Mesenteric fat pad (tissue), 1 donor: ENCODE measurements around the gene CDC42EP3. TPM values are rescaled to one million over a fixed set of nuclear protein-coding genes. Genes with fewer than 3 reads are reported as not detected.

Experiments used
- DNase-seq: peaks from one replicate; pipeline ENCODE4 v3.0.0-alpha.2; 2020; ENCODE audit warnings: low spot score
- total RNA-seq: library from RNA; stranded (reverse); fragmentation: NEBNext Ultra II Directional; extraction: Animal tissue kit (Norgen Biotek cat#: 25700); gene quantifications from one replicate; pipeline ENCODE4 v1.2.1, GENCODE V29; 2021
- donor health status: DM: yes; HTN: yes; CAD: no.

Gene CDC42EP3
- total RNA-seq, 1 donor from 2014 or later: 47.6 TPM

DNA sequence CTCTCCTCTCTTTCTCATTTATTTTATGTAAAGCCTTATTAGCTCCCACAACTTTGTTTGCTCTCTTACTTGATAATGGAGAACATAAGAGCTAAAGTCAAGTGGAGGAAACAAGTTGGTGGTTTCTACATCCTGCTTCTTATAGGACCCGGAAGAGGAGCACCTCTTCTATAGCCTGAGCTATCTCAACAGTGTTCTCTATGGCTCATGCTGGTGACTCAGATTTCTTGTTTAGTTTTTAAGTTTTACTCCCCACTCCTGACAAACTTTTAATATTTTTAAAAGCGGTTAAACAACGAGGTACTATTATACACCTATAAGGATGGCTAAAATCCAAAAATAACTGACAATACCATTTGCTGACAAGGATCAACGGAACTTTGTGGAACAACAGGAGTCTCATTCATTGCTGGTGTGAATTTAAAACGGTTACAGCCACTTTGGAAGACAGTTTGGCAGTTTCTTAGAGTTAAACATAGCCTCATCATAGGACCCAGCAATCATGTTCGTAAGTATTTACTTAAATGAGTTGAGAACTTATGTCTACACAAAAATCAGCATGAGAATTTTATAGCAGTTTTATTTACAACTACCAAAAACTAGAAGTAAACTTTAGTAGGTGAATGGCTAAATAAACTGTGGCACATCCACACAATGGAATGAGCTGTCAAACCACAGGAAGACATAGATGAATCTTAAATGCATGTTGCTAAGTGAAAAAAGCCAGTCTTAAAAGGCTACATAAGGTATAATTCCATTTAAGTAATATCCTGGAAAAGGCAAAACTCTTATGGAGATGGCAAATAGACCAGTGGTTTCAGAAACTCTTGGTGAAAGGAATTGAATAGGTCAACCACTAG lies 12.7 kb upstream of the CDC42EP3 start:
- no peak for DNase-seq

DNA sequence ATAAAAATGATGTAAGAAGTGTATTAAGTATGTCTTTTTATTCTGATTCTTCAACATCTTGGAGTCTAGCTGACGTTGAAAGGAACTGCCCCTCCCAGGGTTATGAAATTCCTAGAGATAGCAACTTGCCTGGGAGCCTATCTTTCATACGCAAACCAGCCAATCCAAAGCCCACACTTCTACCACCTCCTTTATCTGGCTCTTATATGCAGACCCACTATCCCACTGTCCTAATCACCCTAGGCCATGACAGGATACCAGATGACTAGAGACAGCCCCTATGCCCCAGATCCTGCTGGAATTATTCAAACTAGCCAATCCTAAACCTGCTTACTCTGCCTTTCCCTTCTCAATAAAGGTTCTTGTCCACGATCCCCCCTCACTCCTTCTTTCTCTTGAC lies 11.8 kb upstream of the CDC42EP3 start:
- DNase-seq: no peak

DNA sequence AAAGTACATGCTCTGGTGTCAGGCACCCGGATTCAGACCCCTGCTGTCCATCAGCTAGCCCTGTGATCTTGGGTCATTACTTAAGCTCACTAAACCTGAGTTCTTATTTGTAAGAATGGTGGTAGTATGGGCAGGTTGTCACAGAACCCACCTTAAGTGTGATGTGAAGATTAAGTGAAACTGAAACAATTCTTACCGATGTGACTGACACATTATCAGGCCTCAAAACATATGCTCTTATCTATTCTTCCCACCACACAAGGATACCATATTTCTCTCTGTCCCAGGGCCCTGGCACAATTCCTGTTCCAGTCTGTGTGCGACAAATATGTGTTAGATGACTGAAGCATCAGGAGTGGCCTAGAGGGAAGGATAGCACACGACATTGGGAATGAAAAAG lies 11.0 kb upstream of the CDC42EP3 start:
- DNase-seq: no peak

DNA sequence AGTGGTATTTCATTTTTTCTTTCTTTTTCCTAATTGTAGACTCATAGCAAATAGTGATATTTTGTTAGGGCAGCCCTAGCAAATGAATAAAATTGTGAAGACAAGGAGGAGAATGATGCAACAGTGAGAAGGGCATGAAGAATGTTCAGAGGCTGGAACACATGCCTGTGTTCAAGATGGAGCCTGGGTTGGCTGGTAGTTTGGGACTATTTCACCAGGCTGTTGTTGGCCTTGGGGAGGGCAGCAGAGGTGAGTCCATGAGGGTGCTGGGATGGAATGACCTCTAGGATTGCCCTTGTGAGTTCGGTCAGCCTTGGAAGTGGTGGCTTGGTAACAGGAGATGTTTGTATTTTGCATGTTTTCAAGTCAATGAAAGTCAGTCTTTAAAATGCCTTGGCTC lies 10.1 kb upstream of the CDC42EP3 start:
- DNase-seq: no peak

DNA sequence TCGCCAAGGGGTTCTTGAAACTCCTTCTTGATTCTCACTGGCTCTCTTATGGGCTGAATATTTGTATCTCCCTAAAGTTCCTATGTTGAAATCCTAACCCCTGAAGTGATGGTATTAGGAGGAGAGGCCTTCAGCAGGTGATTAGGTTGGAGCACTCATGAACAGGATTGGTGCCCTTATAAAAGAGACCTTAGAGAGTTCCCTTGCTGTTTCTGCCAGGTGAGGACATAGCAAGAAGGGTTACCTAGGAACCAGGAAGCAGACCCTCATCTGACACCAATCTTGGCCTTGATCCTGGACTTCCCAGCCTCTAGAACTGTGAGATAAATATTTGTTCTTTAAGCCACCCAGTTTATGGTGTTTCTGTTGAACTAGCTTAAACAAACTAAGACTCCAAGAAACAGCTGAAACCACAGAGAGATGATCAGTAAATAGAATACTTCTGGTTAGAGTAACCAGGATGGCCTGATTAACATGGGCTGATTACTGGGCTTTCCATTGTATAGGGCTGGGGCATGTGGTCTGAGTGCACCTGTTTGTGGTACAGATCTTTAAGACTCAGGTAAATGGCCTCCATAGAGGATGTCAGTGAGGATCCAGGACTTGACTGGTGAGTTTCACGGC lies 7.7 kb upstream of the CDC42EP3 start:
- DNase-seq: no peak

DNA sequence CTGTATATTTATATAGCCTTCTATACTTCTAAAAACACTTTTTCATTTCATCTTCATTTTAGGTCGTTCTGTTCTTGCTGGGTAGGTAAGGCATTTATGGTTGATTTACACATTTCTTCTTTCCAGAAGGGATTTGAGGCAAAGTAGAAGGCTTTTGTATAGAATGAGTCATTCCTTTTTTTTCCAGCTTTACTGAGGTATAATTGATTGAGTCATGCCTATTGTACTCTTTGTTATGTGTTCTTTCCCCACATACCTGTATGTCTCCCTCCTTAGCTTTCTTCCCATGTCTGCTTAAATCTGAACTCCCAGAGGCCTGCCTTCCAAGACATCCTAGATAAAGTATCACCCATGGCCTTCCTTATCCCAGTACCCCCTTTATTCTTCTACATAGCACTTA lies 4.8 kb upstream of the CDC42EP3 start:
- no peak for DNase-seq

DNA sequence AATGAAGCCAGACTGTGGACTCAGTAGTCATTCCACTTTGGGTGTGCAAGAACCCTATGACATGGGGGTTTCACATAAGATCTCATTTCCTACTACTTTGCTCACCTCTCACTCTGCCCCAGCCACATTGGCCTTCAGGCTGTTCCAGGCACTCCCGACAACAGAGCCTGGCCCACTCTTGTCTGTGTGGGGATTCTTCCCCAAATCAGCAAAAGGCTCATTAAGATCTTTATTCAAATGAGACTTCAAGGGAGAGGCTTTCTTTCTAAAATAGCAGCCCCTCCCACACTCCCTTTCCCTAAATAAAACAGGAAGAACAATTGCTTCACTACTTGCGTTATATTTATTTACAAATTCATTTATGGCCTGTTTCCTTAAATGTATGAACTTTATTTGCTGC lies 3.5 kb upstream of the CDC42EP3 start:
- no peak for DNase-seq

DNA sequence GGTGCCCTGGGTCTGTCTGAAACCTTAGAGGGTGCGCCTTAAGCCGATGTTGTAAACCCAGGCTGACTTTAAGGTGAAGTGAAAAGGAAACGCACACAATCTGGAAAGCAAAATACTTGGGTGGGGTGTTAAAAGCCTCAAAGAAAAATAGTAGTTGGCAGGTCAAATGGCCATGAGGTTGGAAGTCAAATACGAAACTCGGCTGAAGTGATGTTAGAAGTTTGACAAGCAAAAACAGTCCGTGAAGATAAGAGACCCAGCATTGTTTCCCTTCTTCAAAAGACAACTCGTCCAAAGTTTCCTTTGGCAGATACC lies 1.4 kb upstream of the CDC42EP3 start:
- DNase-seq: no peak

DNA sequence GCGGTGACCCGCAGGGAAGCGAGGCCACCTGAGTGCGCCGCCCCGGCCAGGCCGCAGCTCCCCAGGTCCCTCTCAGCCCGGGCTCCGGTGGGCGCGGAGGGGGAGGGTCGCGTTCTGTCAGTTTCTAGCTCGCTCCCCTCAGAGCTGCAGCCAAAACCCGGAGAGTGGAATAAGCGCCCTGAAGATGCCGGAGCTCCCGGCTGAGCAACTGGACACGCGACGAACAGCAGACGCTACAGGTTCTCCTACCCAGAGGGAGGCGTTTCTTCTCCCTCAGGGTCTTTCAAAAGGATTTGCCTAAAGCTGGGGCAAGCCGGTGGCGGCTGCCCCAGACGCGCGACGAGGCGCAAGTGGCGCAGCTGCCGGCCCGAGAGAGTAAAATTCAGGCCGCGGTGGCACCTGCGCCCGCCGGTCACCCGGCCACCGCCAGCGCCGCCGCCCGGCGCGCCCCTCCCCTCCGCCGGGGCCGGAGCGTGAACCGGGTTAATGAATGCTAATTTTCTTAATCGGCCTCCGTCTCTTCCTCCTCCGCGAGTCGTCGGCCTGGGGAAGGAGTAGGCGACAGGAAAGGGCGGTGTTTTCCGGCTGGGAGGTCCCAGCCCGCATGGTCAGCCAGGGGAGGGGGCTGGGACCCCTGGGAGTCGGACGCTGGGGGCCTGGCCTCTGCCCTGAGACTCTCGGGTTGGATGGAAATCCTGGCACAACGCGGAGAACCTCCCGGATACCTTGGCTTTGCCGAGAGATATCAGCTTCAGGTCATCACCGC lies 845 bp upstream of the CDC42EP3 start:
- no peak for DNase-seq

DNA sequence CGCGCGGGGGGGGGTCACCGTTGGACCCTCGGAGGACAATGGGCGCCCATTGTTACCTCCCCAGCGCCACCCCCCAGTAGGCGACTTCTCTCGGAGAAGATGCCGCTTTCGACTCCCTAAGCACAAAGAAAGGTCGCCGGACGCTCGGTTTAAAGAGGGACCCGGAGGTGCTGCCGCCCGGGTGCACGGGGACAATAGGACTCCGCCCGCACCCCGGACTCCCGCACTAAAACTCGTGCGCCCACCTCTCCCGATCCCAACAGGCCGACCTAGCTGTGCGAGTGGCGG lies 318 bp upstream of the CDC42EP3 start:
- no peak for DNase-seq

DNA sequence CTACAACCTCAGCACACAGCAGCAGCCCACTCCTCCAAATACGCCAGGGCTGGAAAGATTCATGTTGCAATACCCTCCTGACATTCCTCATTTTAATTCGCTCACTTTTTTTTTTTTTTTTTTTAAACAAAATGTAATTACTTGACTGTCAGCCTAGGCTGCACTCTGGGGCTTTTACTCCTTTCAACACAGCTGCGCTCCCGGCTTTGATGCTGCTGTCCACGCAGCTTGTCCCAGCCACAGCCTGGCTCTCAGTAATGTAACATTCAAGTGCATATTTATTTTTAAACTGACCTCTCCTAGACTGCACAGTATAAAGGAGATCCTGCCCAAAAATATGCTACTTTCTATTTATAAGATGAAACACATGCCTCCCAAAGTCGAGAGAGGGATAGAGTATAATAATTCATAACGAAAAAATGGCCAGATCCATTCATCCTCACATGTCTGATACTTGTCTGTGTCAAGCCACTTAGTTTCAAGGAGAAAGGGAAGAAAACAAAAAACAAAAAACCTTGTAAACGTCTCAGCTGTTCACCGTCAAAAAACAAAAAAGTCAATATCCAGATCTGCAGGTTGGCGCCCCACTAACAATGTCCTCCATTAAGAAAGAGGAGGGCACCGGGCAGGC lies 949 bp downstream of the CDC42EP3 start:
- no peak for DNase-seq

DNA sequence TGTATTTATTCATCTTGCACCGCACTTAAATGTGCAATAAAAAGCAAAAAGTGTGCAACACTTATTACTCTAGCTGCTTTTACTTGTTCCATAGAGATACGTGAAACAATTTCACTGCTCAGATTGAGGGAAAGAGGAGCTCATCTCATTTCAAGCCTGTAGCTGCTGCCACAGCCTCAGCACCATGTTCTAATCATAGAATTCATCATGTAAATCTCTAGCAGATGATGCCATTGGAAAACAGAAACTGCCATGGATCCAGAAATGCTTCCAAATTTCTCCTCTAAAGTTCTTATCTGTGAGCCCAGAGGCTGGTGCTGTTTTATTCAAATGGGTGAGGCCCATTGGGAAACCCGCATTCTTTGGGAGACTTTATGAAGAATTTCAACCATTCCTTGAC lies 2.0 kb downstream of the CDC42EP3 start:
- no peak for DNase-seq

DNA sequence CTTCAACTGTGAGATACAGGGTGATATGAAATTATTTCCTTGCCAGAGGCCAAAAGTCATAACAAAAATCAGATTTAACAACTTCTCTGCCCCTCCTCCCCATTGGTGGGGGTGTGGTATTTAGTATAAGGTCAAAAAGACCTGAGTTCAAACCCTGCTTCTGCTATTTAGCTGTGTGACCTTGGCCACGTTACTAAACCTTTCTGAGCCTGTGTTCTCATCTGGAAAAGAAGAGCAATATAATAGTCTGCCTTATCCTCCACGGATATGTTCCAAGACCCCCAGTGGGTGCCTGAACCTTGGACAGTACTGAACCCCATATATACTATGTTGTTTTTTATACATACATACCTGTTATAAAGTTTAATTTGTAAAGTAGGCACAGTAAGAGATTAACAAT lies 3.7 kb downstream of the CDC42EP3 start:
- no peak for DNase-seq

DNA sequence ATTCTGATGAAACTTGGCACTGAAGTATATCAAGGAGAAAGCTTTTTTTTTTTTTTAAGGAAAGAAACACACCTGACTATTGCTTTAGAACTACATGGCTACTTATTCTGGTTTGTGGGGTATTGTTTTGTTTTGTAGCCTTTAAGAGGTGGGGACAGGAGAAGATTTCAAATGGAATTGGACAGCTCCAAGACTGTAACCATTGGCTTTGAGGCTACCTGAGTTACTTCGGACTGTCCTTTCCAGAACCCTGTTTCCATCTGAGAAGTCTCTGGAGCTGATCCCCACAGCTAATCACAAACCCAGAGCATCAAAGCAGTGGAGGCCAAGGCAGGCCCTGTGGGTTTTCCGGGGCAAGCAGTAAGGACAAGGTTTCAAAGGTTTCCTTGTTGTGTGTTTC lies 4.7 kb downstream of the CDC42EP3 start:
- no peak for DNase-seq

DNA sequence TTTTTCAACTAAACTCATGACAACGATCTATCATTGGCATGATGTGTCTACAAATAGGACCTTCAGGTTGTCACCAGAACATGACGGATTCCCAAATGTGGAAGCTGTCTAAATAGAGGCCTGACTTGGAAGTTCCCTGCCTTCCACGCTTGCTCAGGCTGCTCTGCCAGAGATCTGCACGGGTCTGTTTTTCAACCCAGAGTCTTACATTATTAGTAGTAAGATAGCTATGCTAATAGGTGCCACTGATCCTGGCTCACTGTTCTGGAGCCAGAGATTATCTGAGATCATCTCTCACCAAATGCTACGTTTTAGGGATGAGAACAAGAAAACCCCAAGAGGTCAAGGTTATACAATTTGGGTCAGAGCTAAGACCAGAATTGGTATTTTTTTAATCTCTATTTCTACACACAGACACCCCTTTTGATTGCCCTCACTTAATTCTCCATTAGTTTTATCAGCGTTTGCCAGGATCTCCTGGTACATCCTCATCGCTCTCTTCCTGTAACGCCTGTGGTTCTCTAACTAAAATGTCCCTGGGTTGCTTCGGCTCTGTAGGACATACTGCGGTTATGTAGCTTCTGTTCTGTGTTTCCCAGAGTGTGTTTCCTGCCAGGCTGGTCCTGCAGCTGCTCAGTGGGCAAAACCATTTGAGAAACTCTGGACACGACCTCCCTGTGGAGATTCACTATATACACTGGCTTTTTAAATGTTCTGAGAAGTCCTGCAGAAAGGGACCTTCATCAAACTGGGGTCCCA lies 5.7 kb downstream of the CDC42EP3 start:
- DNase-seq: no peak

DNA sequence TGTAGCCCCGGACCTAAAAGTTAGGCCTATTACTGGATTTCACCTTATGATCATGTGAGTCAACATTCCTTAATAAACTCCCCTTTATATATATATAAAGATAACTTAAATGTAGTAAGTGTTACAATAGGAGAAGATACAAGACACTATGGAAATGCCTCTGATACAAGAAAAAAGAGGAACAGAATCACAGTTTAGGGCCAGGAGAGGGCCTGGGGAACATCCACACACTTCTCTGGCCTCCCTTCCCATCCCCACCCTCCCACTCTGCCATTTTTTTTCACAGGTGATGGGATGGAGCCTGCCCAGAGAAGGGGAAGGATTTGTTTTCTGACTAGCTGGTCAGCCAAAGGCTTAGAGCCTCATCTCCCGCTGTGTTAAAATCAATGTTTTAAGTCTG lies 6.4 kb downstream of the CDC42EP3 start:
- no peak for DNase-seq

DNA sequence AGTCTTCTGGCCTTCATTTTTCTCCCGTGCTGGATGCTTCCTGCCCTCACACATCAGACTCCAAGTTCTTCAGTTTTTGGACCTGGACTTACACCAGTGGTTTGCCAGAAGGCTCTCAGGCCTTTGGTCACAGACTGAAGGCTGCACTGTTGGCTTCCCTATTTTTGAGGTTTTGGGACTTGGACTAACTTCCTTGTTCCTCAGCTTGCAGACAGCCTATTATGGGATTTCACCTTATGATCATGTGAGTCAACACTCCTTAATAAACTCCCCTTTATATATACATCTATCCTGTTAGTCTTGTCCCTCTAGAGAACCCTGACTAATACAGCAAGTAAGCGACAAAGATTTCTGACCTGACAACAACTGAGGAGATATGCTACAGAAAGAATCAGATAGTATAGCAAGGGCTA lies 7.2 kb downstream of the CDC42EP3 start:
- DNase-seq: no peak

DNA sequence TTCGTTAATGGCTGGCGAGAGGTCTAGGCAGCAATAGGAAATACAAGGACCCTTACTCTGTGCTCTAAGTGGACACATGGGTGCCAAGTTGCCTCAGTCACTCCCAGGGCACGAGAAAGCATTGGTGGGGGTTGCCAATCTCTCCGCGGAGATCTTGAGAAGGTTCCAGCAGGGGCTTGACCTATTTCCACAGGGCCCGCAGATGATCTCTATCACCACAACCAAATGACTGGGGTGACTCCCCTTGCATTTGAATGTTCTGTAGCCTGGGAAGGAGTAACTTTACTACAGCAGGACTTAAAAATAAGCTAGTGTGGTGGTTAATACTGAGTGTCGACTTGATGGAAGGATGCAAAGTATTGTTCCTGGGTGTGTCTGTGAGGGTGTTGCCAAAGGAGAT lies 8.1 kb downstream of the CDC42EP3 start:
- no peak for DNase-seq

DNA sequence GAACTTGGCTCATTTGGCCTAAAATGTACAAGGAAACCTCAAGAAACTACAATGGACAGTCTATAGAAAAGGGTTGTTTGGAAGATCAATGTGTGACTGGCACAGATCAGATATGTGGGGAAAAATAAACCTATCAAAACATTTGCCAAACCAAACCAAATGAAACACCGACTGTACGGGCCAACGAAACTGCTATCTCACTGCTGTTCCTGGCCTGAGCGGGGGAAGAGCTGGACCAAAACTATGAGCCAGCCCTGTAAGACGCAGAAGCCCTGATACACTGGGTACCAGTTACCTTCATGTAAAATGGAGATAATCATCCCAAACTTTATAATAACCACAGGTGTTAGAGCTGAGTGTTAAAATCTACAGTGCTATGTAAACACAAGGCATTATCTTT lies 11.7 kb downstream of the CDC42EP3 start:
- no peak for DNase-seq

DNA sequence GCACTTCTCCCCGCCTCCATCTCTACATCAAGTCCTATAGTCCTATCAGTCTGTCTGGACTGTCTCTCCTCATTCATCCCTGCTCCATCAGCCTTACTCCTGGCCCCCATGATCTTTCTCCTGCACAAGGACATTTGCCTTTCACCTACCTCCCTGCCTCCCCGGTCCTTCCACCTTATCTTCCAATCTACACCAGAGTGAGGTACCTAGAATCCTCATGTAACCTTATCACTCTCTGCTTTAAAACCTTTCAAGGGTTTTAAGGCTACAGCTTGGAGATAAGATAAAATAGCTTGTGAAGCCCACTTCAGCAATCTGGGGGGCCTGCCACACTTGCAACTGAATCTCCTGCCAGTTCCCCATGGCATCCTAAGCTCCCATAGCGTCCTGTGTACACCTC lies 12.8 kb downstream of the CDC42EP3 start:
- DNase-seq: no peak

DNA sequence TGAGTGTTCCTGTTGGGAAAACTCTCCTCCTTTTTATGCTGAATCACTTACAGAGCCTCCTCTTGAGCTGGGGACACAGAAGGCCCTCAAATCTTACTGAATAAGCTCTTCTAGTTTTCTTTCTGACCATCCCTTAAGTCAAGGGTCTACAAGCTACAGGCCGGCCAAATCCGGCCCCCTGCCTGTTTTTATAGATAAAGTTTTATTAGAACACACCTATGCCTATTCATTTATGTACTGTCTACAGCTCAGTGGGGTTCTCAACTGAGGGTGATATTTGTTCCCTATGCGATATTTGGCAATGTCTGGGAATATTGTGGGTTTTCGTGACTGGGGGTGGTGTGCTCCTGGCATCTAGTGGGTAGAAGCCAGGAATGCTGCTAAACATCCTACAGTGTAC lies 14.0 kb downstream of the CDC42EP3 start:
- DNase-seq: no peak
